ENCODE results near the gene CDO1.

CDO1 gene

DNA sequence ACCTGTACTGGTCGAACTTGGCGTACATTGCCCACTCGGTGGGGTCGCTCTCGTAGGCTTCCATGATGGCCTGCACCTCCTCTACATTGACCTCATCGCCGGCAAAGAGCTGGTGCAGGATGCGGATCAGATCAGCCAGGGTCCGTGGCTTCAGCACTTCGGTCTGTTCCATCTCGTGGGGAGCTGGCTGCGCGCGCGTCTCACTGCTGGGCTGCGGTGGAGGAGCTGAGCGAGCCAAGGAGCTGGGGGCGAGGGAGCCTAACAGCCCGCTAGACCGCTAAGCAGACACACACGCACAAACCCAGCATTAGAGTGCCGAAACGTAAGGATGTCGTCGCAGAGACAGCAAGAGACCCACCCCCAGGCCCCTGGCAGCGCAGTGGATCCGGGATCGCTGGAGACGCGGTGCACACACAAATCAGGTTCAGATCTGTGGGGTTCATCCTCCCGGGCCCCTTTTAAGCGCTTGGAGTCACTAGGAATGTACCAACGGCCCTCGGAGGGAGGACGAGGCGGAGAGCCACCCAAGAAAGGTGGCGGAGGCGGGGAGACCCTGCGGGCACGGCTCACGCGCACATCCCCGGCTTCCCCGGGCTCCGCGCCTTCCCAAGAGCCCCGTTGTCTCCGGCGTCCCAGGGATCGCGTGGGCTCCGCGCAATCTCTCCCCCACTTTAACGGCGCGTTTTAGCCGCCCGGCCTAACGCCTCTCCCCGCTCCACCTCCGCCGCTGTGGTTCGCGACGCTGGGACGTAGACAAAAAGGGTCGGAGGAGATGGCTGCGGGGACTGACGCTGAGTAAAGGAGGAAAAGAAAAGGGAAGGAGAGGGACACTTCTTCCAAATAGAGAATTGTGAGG, at the start of gene CDO1:
Gene CDO1, minus strand, starts transcription at position 434 of the 856 bp plus-strand sequence. Its CDS starts 262 bp downstream, at position 172.
- peak; percentile 50 for DNase-seq

DNA sequence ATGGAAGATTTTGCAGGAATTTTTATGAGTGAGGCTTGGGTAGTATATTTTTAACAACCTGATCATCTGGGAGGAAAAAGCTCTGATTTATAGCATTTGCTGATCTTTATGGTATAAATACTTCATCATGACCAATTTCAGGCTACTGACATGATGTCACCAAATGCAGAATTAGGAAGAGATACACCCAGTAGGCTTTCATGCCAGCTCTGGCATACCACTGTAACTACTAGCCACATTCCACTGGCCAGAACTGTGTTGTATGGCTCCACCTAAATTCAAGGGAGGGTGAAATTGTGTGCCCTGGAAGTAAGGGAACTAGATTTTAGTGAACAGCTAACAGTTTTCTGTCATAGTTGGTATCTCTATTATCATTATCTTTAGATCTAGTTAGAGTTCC, 42.9 kb upstream of the CDO1 start:
- DNase-seq = no peak

DNA sequence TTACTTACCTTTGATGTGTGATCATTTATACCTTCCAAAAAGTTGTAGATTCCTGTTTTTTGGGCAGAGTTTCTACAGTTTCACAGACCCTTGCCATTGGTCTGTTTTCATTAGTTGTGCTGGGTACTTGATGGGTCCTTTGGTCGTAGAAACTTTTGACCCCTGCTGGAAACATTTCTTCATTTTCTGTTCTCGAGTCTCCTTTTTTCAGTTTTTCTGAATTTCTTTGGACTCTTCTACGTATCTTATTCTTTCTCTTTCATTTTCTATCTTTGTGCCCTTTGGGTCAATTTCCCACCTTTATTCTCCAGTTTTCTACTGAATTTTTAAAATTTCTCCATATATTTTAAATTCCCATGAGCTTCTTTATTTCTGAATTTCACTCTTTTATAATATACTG, 41.9 kb upstream of the CDO1 start:
- DNase-seq = no peak

DNA sequence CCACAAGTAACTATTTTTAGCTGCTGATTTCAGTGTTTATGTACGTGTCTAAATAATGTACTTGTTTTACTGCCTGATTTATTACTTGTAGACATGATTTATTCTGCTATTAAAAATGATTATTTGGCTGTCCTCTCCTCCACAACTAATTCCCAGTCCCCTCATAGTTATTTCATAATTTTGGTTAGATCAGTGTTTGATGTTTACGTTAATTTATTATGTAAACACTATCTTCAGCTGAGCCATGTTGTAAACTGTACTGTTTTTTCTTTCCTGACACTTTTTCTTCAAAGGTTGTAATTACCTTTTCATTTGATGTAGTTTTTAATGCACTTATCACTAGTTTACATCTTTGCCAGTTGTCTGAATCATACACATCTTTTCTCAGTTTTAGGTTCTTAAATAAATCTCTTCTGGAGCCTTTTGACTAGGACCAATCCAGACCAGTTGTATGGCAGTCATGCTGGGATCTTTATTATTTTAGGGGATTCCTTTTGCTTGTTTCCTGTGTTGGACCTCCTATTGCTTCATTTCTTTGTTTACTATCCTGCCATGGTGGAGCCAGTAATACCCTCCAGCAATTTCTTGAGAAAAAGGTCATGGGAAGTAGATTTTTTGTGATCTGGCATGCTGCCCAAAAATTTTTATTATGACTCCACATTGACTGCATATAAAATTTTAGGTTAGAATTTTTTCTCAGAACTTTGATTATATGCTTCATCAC, 41.3 kb upstream of the CDO1 start:
- no peak for DNase-seq

DNA sequence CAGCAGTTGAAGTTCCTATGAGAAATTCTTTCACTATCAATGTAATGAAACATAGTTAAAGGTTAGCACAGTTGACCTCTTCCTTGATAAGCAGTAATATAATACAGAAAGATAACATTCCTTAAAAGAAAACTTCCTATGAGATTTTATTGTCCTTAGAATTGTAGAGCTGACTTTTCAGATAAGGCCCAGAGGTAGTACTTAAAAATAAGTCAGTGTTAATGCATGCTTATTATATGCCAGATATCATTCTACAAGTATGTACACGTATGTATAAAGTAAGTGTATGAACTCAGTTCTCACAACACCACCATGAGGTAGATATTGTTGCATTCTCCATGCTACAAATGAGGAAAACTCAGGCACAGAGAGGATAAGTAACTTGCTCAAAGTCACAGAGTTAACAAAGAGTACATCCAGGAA, 40.6 kb upstream of the CDO1 start:
- no peak for DNase-seq

DNA sequence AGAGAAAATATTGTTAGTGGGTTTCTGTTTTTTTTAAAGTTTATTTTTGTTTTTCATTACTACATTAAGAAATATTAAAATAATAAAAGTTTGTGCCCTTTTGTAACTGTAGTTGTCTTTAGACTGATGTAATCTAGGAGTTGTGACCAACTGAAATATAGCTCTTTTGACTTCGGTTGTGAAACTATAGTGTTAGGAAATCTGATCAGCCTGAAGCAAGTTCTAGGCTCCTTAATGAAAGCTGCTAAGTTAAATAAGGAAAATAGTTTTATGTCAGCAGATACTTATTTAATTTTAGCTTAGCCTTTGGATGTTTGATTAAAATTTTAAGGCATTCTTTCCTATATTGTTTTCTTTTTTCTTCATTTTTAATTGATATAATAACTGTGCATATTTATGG, 39.5 kb upstream of the CDO1 start:
- DNase-seq = no peak

DNA sequence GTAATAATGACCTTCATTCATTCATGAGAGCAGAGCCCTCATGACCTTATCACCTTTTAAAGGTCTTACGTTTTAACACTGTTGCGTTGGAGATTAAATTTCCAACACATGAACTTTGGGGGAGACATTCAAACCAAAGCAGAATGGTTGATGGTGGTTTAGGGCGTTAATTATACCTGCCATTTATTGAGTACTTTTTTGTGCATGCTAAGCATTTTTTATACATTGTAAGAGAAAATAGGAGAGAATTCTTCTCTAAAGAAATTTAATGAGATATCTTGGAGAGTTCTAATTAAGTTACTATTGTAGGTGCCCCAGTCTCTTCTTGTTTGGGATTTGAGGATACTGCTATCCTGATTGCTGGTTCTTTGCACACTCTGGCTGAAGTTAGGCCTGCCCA, 37.7 kb upstream of the CDO1 start:
- no peak for DNase-seq

DNA sequence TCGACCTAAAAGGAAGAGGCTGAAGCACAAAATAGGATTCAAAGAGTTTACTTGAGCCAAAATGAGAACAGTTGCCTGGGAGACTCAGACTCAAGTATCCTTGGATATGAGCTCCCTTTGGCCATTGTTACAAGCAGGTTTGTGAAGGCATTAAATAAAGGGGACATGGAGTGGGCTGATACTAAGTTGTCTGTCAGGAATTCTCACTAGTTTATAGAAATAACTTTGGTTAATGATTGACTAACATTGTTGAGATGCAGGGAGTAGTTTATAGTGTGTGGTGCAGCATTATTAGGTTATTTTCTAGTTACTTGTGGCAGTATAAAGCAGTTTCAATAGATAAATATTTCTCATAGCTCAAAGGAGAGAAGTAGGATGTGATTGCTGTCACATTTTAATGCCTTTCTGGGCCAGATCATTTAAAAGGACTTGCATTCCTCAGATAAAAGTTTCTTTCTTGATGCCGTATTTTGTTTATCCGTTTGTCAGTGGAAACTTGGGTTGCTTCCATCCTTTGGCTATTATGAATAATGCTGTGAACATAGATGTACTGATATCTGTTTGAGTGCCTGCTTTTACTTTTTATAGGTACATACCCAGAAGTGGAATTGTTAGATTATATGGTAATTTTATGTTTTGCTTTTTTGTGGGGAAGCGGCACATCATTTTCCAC, 34.4 kb upstream of the CDO1 start:
- no peak for DNase-seq

DNA sequence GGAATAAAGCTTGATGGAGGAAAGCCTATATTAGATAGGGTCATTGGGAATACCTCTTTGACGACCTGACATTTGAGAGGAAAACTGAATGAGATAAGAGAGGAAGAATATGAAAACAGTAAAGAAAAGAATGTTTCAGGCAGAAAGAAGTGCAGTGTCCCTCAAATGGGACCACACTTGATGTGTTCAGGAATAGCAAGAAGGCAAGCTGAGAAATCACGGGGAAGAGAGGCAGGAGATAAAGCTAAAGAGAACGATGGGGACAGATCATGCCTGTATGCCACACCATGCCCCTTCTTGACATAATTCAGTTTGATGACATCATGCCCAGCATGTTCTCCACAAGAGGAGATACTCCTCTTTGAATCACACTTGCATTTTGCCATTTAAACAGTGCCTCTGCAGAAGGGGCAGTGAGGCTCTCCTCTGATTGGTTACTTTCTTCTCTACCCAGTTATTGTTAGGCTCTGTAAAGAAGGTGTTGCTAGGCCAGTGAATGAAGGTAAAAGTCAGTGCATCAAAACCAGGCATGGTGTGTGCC, 32.9 kb upstream of the CDO1 start:
- no peak for DNase-seq

DNA sequence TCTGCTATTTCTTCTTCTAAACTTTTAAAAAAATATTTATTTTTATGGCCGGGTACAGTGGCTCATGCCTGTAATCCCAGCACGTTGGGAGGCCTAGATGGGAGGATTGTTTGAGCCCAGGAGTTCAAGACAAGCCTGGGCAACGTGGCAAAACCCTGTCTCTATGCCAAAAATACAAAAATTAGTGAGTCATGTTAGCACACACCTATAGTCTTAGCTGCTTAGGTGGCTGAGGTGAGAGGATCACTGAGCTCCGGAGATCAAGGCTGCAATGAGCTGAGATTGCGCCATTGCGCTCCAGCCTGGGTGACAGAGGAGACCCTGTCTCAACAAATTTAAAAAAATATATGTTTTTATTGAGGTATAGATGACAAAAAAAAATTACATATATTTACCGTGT, 30.8 kb upstream of the CDO1 start:
- DNase-seq = no peak

DNA sequence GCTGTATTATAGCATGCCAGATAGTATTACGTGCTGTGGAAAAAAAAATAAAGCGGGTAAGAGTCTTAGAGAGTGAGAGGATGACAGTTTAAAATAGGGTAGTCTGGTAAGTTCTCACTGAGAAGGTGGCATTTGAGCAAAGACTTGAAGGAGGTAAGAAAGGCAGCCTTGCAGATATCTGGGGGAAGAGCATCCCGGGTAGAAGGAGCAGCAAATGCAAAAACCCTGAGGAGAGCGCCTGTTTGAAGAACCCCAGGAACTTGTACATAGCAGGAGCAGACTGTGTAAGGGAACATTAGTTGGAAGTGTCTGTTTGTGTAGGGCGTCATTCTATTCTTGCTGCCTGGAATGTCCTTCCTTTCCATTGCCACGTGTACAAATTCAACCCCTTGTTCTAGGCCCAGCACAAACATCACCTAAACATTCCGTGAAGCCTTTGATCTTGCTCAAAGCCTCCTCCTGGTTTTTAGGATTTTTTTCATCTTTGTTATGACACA, 27.9 kb upstream of the CDO1 start:
- no peak for DNase-seq

DNA sequence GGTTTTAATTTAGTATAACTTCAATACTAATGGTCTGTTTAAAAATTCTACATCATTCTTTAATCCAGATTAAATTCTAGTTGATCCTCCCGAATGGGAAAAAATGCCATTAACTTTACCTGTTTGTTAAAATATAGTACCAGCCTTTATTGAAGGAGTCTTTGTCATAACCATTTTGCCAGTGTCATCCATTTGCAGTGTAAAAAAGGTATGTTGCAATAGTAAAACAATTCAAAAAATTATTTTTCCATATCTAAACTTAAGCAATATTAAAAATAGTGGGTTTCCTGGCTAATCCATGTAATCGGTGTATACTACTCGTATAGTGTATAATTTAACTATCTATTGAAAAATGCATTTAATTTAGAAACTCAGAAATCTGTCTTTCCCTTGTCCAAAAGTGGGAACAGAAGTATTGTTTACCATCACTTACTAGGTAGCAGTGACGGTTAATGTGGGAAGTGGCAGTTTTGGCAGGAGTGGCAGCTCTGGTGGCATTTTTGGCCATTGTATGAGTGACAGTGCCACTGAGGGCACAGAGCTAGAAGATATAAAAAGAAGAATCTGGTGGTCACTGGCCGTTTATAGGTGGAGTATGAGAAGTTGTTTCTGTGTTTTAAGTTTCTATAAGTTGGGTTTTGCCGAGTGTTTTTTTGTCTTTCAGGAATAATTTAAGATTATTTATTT, 27.1 kb upstream of the CDO1 start:
- no peak for DNase-seq

DNA sequence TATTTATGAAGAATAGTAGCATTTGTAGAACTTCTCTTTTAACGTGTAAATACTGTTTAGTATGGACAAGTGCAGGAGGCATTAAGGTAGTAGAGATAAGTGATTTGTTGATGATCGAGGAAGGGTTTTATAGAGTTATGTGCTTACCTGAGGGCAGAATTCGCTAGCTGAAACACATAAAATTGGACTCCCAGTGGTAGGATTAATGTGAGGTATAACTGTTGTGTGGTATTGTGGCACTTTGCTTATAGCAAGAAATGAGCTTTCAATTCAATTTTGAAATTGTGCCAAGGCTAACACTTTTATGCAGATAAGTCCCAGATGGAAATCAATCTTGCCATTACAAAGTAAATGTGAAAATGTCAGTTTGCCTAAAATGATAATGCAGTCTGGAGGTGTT, 26.5 kb upstream of the CDO1 start:
- no peak for DNase-seq

DNA sequence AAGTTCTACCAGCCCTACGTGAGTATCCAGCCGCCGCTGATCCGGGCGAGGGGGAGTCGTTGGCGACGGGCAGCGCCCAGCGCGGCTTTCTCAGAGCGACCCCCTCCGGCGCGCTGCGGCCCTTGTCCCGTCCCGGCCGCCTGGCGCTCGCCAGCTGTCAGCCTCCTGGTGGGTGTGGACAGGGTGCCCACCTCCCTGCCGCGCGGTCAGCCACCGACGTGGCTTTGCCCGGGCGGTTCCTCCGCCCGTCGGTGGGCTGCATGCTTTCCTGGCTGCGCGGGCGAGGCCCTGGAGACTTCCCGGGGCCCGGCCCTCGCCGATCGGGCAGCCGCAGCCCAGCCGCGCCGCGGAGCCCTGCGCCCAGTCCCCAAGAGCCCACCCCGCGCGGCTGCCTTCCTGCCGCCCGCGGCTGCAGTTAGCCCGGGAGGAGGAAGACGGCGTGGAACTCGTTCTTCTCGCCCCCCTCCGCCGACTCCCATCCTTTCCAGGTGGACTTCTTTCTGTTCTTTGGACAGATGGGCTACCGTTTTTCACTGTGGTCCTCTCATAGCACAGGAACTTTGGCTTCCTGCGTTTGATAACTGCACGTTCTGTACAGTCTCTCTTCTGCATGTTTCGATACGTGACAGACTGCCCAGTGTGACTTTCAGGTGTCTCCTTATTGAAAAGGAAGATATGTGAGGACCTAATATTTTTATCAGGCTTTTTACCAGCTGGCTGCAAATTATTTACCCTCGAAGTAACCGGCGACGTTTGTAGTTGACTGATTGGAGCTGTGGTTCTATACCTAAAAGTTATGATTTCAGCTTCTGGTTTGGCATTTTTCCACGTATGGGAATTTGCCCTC, 25.9 kb upstream of the CDO1 start:
- no peak for DNase-seq

DNA sequence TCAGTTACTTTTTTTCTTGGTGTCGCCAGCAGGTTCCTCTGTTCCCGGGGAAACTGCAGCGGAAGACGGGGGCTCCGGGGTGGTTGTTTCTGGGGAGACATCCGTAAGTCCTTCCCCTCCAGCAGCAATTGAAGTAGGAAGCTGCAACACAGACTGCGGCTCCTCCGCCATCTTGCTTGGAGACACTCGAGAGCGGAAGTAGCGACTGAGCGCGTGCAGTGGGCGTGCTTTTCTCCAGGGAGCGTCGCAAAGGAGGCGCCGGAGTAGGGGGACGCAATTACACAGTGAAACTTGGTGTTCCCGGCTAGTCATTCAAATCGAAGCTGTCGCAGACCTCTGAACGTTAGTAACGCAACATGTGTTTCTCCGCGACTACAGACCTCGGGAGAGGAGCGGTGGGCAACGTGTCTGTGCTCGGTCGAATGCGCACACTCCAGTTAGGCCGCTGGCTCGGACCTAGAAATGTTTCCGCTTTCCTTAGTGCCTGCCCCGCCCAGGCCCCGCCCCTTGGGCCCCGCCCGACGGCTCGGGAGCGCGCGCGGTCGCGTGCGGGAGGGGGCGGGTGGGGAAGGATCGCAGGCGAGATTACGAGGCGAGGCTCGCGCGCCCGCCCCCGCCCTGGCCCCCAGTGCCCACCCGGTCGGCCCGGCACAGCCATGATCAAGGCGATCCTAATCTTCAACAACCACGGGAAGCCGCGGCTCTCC, 25.1 kb upstream of the CDO1 start, which contains the start of the genes AP3S1 and ATG12:
Gene AP3S1, plus strand, starts transcription at position 554 of the 707 bp plus-strand sequence. Its CDS starts 103 bp downstream, at position 657.
Gene ATG12, minus strand, starts transcription at position 184 of the 707 bp plus-strand sequence. Its CDS starts 13 bp downstream, at position 171.
- peak; percentile 92 for DNase-seq

DNA sequence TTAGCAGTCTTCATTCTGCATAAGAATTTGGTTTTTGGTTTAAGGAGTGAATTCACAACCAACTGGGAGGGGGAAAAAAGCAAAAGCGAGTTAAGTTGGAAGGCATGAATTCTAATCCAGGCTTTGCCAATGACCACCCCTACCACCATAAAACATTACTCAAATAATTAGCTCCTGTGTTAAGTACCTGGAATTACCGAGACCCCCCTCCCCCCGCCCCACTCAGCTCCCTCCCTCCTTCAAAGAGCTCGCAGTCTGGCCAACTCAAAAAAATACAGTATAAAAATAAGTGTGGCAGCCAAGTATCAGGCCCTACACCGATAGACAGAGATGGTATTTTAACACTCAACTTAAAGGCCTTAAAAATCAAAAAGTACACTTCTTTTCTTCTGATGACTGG, 24.4 kb upstream of the CDO1 start:
- DNase-seq = no peak

DNA sequence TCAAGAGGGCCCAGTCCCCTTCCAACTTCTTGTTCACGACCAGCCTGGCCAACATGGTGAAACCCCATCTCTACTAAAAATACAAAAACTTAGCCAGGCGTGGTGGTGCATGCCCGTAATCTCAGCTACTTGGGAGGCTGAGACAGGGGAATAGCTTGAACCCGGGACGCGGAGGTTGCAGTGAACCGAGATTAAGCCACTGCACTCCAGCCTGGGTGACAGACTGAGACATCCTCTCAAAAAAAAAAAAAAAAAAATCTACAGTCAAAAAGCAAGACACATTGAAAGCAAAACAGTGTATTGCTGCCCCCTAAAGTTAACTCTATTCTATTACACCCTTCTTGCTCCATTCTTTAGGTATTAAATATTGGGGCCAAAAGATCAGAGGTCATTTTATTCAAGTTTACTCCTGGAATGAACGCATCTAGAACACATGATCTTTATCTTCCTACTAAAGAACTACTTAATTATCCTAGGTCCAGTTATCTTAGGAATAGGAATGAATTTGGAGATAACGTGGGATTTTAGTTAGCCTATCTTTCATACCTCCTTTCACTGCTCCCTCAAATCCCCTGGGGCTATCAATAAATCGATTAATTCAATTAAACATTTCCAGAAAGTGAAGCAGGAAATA, 22.5 kb upstream of the CDO1 start:
- peak; percentile 26 for DNase-seq

DNA sequence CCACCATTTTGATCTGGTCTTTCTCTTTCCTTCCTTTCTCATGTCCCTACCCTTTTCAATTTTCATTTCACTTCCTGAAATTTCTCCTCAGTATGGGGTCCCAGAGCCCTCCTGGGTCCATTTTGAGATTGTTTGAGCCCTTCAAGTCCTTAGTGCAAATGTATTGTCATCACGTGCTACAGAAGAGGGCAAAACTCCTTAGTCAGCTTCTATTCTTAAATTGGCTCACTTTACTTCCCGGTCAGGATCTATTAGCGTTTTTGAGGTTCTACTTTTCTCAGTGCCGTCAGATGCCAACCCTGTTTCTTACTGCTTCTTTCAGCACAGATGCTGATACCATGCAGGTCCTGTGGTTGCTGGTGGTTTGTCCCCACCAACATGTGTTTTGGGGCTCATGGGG, 19.0 kb upstream of the CDO1 start:
- DNase-seq = no peak

DNA sequence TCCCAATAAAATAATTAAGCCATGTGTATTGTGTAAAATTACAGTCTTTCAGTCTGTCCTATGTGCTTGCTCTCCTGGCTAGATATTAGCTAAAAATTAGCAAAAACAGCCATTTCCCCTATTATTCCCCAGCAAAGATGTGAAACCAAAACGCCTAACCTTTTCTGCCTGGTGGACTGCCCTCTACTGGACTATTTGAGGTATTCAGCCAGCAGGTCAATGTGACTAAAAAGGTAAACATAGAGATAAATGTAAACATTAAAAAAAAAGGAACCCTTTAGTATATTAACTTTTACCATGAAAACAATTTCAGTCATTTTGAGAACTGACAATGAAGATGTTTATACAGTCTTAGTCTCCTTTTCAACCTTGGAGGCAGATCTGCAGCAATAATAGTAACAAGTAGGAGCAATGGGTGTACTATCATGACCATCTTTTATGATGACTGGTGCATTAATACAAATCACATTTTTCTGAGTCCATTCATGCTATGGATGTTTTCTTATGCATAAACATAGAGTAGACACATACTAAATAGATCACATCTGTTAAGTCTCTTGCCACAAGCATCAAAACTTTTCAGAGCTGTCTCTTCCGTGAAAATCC, 14.8 kb upstream of the CDO1 start:
- peak; percentile 16 for DNase-seq

DNA sequence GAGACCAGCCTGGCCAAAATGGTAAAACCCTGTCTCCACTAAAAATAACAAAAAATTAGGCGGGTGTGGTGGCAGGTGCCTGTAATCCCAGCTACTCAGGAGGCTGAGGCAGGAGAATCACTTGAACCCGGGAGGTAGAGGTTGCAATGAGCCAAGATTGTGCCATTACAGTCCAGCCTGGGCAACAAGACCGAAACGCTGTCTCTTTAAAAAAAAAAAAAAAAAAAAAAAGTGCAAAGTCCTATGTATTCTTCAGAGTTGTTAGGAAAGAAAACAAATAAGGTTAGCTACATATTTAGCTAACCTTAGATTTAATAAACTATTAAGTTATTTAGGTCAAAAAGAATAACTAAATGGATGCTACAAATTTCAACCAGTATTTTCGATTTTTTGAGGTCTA, 13.5 kb upstream of the CDO1 start:
- DNase-seq = no peak

All from stimulated activated CD4-positive, alpha-beta T cell treated with anti-CD3 and anti-CD28 coated beads, Interleukin-15, amount 100 ng/mL, for 24 hours (primary cell).